Trophoblast cell (in vitro differentiated cells and primary cell): ENCODE measurements around the gene IL36B.
A peak's percentile ranks its signal among the peaks of the same experiment; 100 is the strongest.

ENCODE experiments used
- DNase-seq, 2 donors: peaks; one replicate each; pipeline ENCODE4 v3.0.0-alpha.2; 2016
- H2AFZ ChIP-seq: 2 replicates; pipeline ENCODE4 v1.6.1; 2013; ENCODE audit warnings: low read length, moderate library complexity, mild to moderate bottlenecking; ENCODE audit not compliant: insufficient read depth, poor library complexity
- H2AK5ac ChIP-seq: 2 replicates; pipeline ENCODE4 v1.6.1; 2013; ENCODE audit warnings: mild to moderate bottlenecking, low read length
- H2BK120ac ChIP-seq: 2 replicates; pipeline ENCODE4 v1.6.1; 2013; ENCODE audit warnings: low read length, mild to moderate bottlenecking, moderate library complexity; ENCODE audit not compliant: insufficient read depth, poor library complexity
- H2BK12ac ChIP-seq: 2 replicates; pipeline ENCODE4 v1.6.1; 2013; ENCODE audit warnings: mild to moderate bottlenecking, low read length, moderate library complexity
- H2BK5ac ChIP-seq: 2 replicates; pipeline ENCODE4 v1.6.1; 2013; ENCODE audit warnings: low read length, low read depth, moderate library complexity, mild to moderate bottlenecking; ENCODE audit not compliant: poor library complexity
- H3K14ac ChIP-seq: 2 replicates; pipeline ENCODE4 v1.6.1; 2013; ENCODE audit warnings: mild to moderate bottlenecking, low read length
- H3K18ac ChIP-seq: 2 replicates; pipeline ENCODE4 v1.6.1; 2013; ENCODE audit warnings: mild to moderate bottlenecking, low read length
- H3K23ac ChIP-seq: 2 replicates; pipeline ENCODE4 v1.6.1; 2013; ENCODE audit warnings: low read length
- H3K27ac ChIP-seq: 2 replicates; pipeline ENCODE4 v1.5.1; 2013; ENCODE audit warnings: low read depth, mild to moderate bottlenecking, inconsistent platforms, low read length, moderate library complexity
- H3K27me3 ChIP-seq: 2 replicates; pipeline ENCODE4 v1.6.1; 2013; ENCODE audit warnings: inconsistent platforms, mild to moderate bottlenecking, low read length, moderate library complexity; ENCODE audit not compliant: insufficient read depth
- H3K36me3 ChIP-seq, 2 experiments: 1 replicate in 1 of 2; 2 replicates in 1 of 2; pipeline ENCODE4 v1.6.1; 2013; ENCODE audit warnings: low read length in 2 of 2, mild to moderate bottlenecking in 2 of 2, moderate library complexity in 1 of 2; ENCODE audit not compliant: insufficient read depth in 2 of 2, control insufficient read depth in 1 of 2
- H3K4ac ChIP-seq: 2 replicates; pipeline ENCODE4 v1.6.1; 2013; ENCODE audit warnings: low read depth, mild to moderate bottlenecking, low read length, moderate library complexity
- H3K4me1 ChIP-seq, 2 experiments: 1 replicate in 1 of 2; 2 replicates in 1 of 2; pipeline ENCODE4 v1.6.1; 2013; ENCODE audit warnings: low read length in 2 of 2, mild to moderate bottlenecking in 2 of 2, moderate library complexity in 1 of 2; ENCODE audit not compliant: insufficient read depth in 2 of 2, control insufficient read depth in 1 of 2
- H3K4me2 ChIP-seq: 2 replicates; pipeline ENCODE4 v1.6.1; 2013; ENCODE audit warnings: inconsistent platforms, mild to moderate bottlenecking, low read length, moderate library complexity
- H3K4me3 ChIP-seq: 2 replicates; pipeline ENCODE4 v1.5.1; 2013; ENCODE audit warnings: mild to moderate bottlenecking, low read depth, low read length, inconsistent platforms
- H3K79me1 ChIP-seq: one replicate; pipeline ENCODE4 v1.6.1; 2013; ENCODE audit warnings: low read length
- H3K79me2 ChIP-seq: 2 replicates; pipeline ENCODE4 v1.6.1; 2013; ENCODE audit warnings: low read length, mild to moderate bottlenecking; ENCODE audit not compliant: control insufficient read depth, insufficient read depth, poor library complexity
- H3K9ac ChIP-seq: 2 replicates; pipeline ENCODE4 v1.6.1; 2013; ENCODE audit warnings: mild to moderate bottlenecking, low read length
- H3K9me3 ChIP-seq: 2 replicates; pipeline ENCODE4 v1.6.1; 2013; ENCODE audit warnings: low read depth, mild to moderate bottlenecking, control low read depth, inconsistent platforms, low read length; ENCODE audit not compliant: insufficient read depth
- H4K12ac ChIP-seq: 2 replicates; pipeline ENCODE4 v1.6.1; 2013; ENCODE audit warnings: low read depth, mild to moderate bottlenecking, low read length, moderate library complexity
- H4K8ac ChIP-seq: 2 replicates; pipeline ENCODE4 v1.6.1; 2013; ENCODE audit warnings: low read depth, mild to moderate bottlenecking, low read length, moderate library complexity
- H4K91ac ChIP-seq: one replicate; pipeline ENCODE4 v1.6.1; 2013; ENCODE audit warnings: low read depth, mild to moderate bottlenecking, low read length, moderate library complexity
- WGBS: extraction: QIAGEN DNeasy Blood & Tissue Kit; methylation state at CpG from one replicate; pipeline ENCODE4 v1.1.7; 2013; ENCODE audit warnings: missing lambda C conversion rate; ENCODE audit not compliant: insufficient read length, insufficient coverage; ENCODE audit errors: extremely low coverage; 5-methylcytosine and 5-hydroxymethylcytosine counted together

IL36B gene

GRCh38 chr2:113039719-113040118 lies 12.9 kb downstream of the IL36B start:
- no peak overlapping the region for H3K4ac ChIP-seq
- H3K9ac ChIP-seq: no peak overlapping the region
- H3K14ac ChIP-seq: no peak overlapping the region
- H4K91ac ChIP-seq: no peak overlapping the region
- no peak overlapping the region for H2BK12ac ChIP-seq
- H3K9me3 ChIP-seq: peaks cover 2% of the 10 kb centered on the region
- no peak overlapping the region for H2BK5ac ChIP-seq
- no peak overlapping the region for H2AFZ ChIP-seq
- H3K18ac ChIP-seq: no peak overlapping the region
- H3K23ac ChIP-seq: no peak overlapping the region
- H3K4me2 ChIP-seq: no peak overlapping the region
- no peaks in the 10 kb centered on the region for H3K4me1 ChIP-seq
- no peaks in the 10 kb centered on the region for H3K27me3 ChIP-seq
- no peak for DNase-seq
- H3K79me2 ChIP-seq: no peaks in the 10 kb centered on the region
- H2BK120ac ChIP-seq: no peak overlapping the region
- H4K12ac ChIP-seq: no peak overlapping the region
- H3K36me3 ChIP-seq: no peaks in the 10 kb centered on the region
- H3K27ac ChIP-seq: no peak overlapping the region
- WGBS: no CpG with 5 or more reads among the region's 5 CpGs
- no peaks in the 10 kb centered on the region for H3K79me1 ChIP-seq
- no peak overlapping the region for H2AK5ac ChIP-seq
- H3K4me3 ChIP-seq: no peak overlapping the region
- H4K8ac ChIP-seq: no peak overlapping the region

- no peak overlapping the region for H2AFZ ChIP-seq
- no peak overlapping the region for H2BK5ac ChIP-seq
- H3K36me3 ChIP-seq: no peaks in the 10 kb centered on the region
- H3K27ac ChIP-seq: no peak overlapping the region
- no peak overlapping the region for H3K18ac ChIP-seq
- no peak overlapping the region for H2AK5ac ChIP-seq
- H3K9me3 ChIP-seq: peaks cover 2% of the 10 kb centered on the region
- WGBS: no CpG with 5 or more reads among the region's 2 CpGs
- no peak overlapping the region for H4K8ac ChIP-seq
- H3K79me2 ChIP-seq: no peaks in the 10 kb centered on the region
- H4K12ac ChIP-seq: no peak overlapping the region
- DNase-seq: no peak
- no peak overlapping the region for H2BK12ac ChIP-seq
- H3K4me2 ChIP-seq: no peak overlapping the region
- H4K91ac ChIP-seq: no peak overlapping the region
- no peaks in the 10 kb centered on the region for H3K4me1 ChIP-seq
- H3K4me3 ChIP-seq: no peak overlapping the region
- no peak overlapping the region for H3K23ac ChIP-seq
- H3K27me3 ChIP-seq: no peaks in the 10 kb centered on the region
- no peaks in the 10 kb centered on the region for H3K79me1 ChIP-seq
- no peak overlapping the region for H3K14ac ChIP-seq
- H2BK120ac ChIP-seq: no peak overlapping the region
- H3K9ac ChIP-seq: no peak overlapping the region
- no peak overlapping the region for H3K4ac ChIP-seq
Measured at GRCh38 chr2:113039158-113039557, 13.5 kb downstream of the IL36B start.

GRCh38 chr2:113038291-113038690 lies 14.4 kb downstream of the IL36B start:
- Histone ChIP-seq H3K9me3 (peaks cover 2% of the 10 kb centered on the region), H4K8ac (no peak overlapping the region), H3K27ac (no peak overlapping the region), H4K12ac (no peak overlapping the region), H2AFZ (no peak overlapping the region), H3K9ac (no peak overlapping the region), H3K4me2 (no peak overlapping the region), H3K79me2 (no peaks in the 10 kb centered on the region), H3K4me1 (no peaks in the 10 kb centered on the region), H2BK5ac (no peak overlapping the region), H3K4ac (no peak overlapping the region), H2BK120ac (no peak overlapping the region), H3K23ac (no peak overlapping the region), H3K36me3 (no peaks in the 10 kb centered on the region), H2AK5ac (no peak overlapping the region), H3K27me3 (no peaks in the 10 kb centered on the region), H3K79me1 (no peaks in the 10 kb centered on the region), H3K18ac (no peak overlapping the region), H4K91ac (no peak overlapping the region), H3K14ac (no peak overlapping the region), H3K4me3 (no peak overlapping the region), H2BK12ac (no peak overlapping the region)
- no CpG with 5 or more reads among the region's 3 CpGs for WGBS
- DNase-seq: no peak

GRCh38 chr2:113036763-113037162 lies 15.9 kb downstream of the IL36B start:
- no peak overlapping the region for H4K91ac ChIP-seq
- no peaks in the 10 kb centered on the region for H3K79me1 ChIP-seq
- H3K4me2 ChIP-seq: no peak overlapping the region
- no peak overlapping the region for H3K27ac ChIP-seq
- no peaks in the 10 kb centered on the region for H3K27me3 ChIP-seq
- H3K9me3 ChIP-seq: peaks cover 2% of the 10 kb centered on the region
- no peak overlapping the region for H4K12ac ChIP-seq
- H3K23ac ChIP-seq: no peak overlapping the region
- H3K14ac ChIP-seq: no peak overlapping the region
- H2BK5ac ChIP-seq: no peak overlapping the region
- H3K18ac ChIP-seq: no peak overlapping the region
- H4K8ac ChIP-seq: no peak overlapping the region
- H2BK12ac ChIP-seq: no peak overlapping the region
- H2AK5ac ChIP-seq: no peak overlapping the region
- no peak overlapping the region for H3K4me3 ChIP-seq
- H3K4ac ChIP-seq: no peak overlapping the region
- H3K79me2 ChIP-seq: no peaks in the 10 kb centered on the region
- H2AFZ ChIP-seq: no peak overlapping the region
- DNase-seq: no peak
- no CpG with 5 or more reads among the region's 9 CpGs for WGBS
- H3K36me3 ChIP-seq: no peaks in the 10 kb centered on the region
- H3K4me1 ChIP-seq: no peaks in the 10 kb centered on the region
- H2BK120ac ChIP-seq: no peak overlapping the region
- peak overlapping the region; percentile 14 for H3K9ac ChIP-seq
